Uterus (tissue), 2 donors: ENCODE measurements around the gene ADAMTS12.

Experiments
- CTCF ChIP-seq, 4 experiments: fragments of 200-600 bp in 2 of 4; fragments of 450-650 bp in 2 of 4; sonication (generic) in 2 of 4; IDR thresholded peaks; one replicate each; pipeline ENCODE4 v1.5.1; 2016 to 2019; ENCODE audit warnings: antibody characterized with exemption in 4 of 4, mild to moderate bottlenecking in 2 of 4, moderate library complexity in 1 of 4
- POLR2A ChIP-seq, 2 donors: fragments of 450-650 bp; IDR thresholded peaks; one replicate each; pipeline ENCODE4 v1.6.1; 2016; ENCODE audit warnings: antibody characterized with exemption in 2 of 2, mild to moderate bottlenecking in 1 of 2, moderate library complexity in 1 of 2

- no peak for TF ChIP-seq CTCF (IDR thresholded peaks at IDR 0.05)
- no peak for TF ChIP-seq POLR2A (IDR thresholded peaks at IDR 0.05)
Observed at GRCh38 chr5:33867241-33867640, 24.5 kb downstream of the ADAMTS12 start.
